Measurements from ENCODE around the gene TMEM131. TPM values are rescaled to one million over a fixed set of nuclear protein-coding genes. Genes with fewer than 3 reads are reported as not detected.

Gene TMEM131
- total RNA-seq, 6 experiments from 2014 or later: 39.2 to 49.5 (median 45.1) TPM

DNA sequence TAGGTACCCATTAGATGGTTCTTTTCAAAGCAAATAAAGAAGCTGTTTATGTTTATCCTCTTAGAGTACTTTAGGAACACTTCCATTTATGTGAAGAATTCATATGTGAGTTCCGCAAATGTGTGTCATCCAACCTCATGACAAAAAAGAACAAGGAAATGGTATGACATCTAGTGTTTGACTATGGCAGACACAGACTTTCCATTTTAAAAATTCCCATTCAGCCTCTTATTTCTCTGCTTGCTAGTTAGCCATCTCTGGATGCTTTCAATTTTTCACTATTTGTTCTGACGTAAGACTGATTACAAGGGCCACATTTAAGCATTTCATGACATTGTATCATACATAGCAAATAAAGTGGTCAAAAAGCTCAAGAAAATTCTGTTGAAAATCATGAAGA, 179.3 kb downstream of the TMEM131 start:
- peak; percentile 1 for DNase-seq
- H3K27me3 Mint-ChIP-seq (ENCODE audit: insufficient read depth): no peaks in the 10 kb centered on the region; the same call in 1 of the 2 replicates
- H3K4me3 Mint-ChIP-seq: no peak overlapping the region
- H3K27ac Mint-ChIP-seq: no peak overlapping the region
- H3K36me3 Mint-ChIP-seq (ENCODE audit: low read depth): peaks cover 24% of the 10 kb centered on the region
- TF ChIP-seq, protein P1, sequence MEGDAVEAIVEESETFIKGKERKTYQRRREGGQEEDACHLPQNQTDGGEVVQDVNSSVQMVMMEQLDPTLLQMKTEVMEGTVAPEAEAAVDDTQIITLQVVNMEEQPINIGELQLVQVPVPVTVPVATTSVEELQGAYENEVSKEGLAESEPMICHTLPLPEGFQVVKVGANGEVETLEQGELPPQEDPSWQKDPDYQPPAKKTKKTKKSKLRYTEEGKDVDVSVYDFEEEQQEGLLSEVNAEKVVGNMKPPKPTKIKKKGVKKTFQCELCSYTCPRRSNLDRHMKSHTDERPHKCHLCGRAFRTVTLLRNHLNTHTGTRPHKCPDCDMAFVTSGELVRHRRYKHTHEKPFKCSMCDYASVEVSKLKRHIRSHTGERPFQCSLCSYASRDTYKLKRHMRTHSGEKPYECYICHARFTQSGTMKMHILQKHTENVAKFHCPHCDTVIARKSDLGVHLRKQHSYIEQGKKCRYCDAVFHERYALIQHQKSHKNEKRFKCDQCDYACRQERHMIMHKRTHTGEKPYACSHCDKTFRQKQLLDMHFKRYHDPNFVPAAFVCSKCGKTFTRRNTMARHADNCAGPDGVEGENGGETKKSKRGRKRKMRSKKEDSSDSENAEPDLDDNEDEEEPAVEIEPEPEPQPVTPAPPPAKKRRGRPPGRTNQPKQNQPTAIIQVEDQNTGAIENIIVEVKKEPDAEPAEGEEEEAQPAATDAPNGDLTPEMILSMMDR (IDR thresholded peaks at IDR 0.05): no peak
- H3K9me3 Mint-ChIP-seq: no peaks in the 10 kb centered on the region
- H3K4me1 Mint-ChIP-seq (ENCODE audit: low read depth): no peaks in the 10 kb centered on the region

DNA sequence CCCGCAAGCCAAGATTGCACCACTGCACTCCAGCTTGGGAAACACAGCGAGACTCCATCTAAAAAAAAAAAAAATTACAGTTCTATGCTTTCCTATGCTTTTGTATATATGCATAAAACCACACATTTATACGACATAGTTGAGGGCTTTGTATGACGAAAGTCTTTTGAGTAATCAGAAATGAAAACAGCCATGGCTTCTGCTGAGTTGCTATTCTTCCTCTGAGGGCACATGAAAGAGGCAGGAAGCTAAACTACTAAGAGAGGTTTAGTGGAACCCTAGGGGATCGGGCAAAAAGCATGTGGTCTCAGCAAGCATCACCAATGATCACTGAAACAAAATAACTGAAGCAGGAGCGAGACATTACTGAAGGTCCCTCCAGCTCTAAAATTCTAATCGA, 182.8 kb downstream of the TMEM131 start:
- H3K4me3 Mint-ChIP-seq: no peak overlapping the region
- H3K27me3 Mint-ChIP-seq (ENCODE audit: insufficient read depth): no peaks in the 10 kb centered on the region; the same call in 1 of the 2 replicates
- no peak for DNase-seq

DNA sequence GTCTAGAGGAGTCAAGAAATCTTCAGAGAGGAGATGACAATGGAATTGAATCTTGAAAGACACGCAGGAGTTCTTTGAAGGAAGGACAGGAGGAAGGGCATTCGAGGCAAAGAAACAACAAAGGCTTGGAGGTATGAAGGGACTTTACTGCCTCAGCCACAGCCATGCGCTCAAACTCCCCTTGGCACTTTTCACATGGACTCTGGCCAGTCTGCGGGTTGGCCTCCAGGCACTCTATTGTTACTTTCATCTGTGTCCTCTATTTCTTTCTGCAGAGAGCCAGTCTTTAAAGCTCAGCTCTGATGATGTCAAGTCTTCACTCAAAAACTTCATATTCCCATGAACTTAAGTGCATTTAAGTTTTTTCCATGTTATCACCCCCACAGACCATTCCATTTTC, 186.9 kb downstream of the TMEM131 start:
- no peak overlapping the region for H3K4me3 Mint-ChIP-seq
- H3K36me3 Mint-ChIP-seq (ENCODE audit: low read depth): peaks cover 16% of the 10 kb centered on the region
- TF ChIP-seq, protein P1 (IDR thresholded peaks at IDR 0.05): no peak
- peaks cover 9% of the 10 kb centered on the region for H3K4me1 Mint-ChIP-seq (ENCODE audit: low read depth)
- H3K27me3 Mint-ChIP-seq (ENCODE audit: insufficient read depth): no peaks in the 10 kb centered on the region
- H3K9me3 Mint-ChIP-seq: no peaks in the 10 kb centered on the region
- no peak overlapping the region for H3K27ac Mint-ChIP-seq
- DNase-seq: no peak

More for the DNA sequence above, 182.8 kb downstream of the TMEM131 start:
- no peaks in the 10 kb centered on the region for H3K9me3 Mint-ChIP-seq
- H3K4me1 Mint-ChIP-seq (ENCODE audit: low read depth): peaks cover 8% of the 10 kb centered on the region
- no peak overlapping the region for H3K27ac Mint-ChIP-seq
- peaks cover 18% of the 10 kb centered on the region for H3K36me3 Mint-ChIP-seq (ENCODE audit: low read depth)
- TF ChIP-seq, protein P1 (IDR thresholded peaks at IDR 0.05): no peak

GRCh38 chr2:97806738-97807618, 188.8 kb downstream of the TMEM131 start:
- H3K4me3 Mint-ChIP-seq: no peak overlapping the region
- TF ChIP-seq, protein P1 (IDR thresholded peaks at IDR 0.05): peak; percentile 95
- no peak overlapping the region for H3K27ac Mint-ChIP-seq
- peak; percentile 33 for DNase-seq
- H3K4me1 Mint-ChIP-seq (ENCODE audit: low read depth): peaks cover 14% of the 10 kb centered on the region
- H3K36me3 Mint-ChIP-seq (ENCODE audit: low read depth): peaks cover 15% of the 10 kb centered on the region
- no peaks in the 10 kb centered on the region for H3K9me3 Mint-ChIP-seq
- H3K27me3 Mint-ChIP-seq (ENCODE audit: insufficient read depth): no peaks in the 10 kb centered on the region

- peaks cover 9% of the 10 kb centered on the region for H3K4me1 Mint-ChIP-seq (ENCODE audit: low read depth)
- DNase-seq: no peak
- no peaks in the 10 kb centered on the region for H3K9me3 Mint-ChIP-seq
- no peak overlapping the region for H3K4me3 Mint-ChIP-seq
- TF ChIP-seq, protein P1 (IDR thresholded peaks at IDR 0.05): no peak
- peaks cover 11% of the 10 kb centered on the region for H3K36me3 Mint-ChIP-seq (ENCODE audit: low read depth)
- H3K27ac Mint-ChIP-seq: no peak overlapping the region
- H3K27me3 Mint-ChIP-seq (ENCODE audit: insufficient read depth): no peaks in the 10 kb centered on the region
Observed at GRCh38 chr2:97805776-97806175, 190.0 kb downstream of the TMEM131 start.
